ENCODE measurements around the gene MALT1.

MALT1 gene

GRCh38 chr18:58692422-58693185 is 21.3 kb downstream of the MALT1 start:
- no peak for DNase-seq (ENCODE audit: extremely low read depth, low read depth)
- TF ChIP-seq CTCF (IDR thresholded peaks at IDR 0.05; ENCODE audit: low read depth, low read length) = no peak

- DNase-seq (ENCODE audit: extremely low read depth, low read depth) = no peak
- TF ChIP-seq CTCF (IDR thresholded peaks at IDR 0.05; ENCODE audit: low read depth, low read length) = no peak
Measured at GRCh38 chr18:58694221-58694620, 23.0 kb downstream of the MALT1 start.

GRCh38 chr18:58694720-58695468 is 23.6 kb downstream of the MALT1 start:
- no peak for DNase-seq (ENCODE audit: extremely low read depth, low read depth)
- no peak for TF ChIP-seq CTCF (IDR thresholded peaks at IDR 0.05; ENCODE audit: low read depth, low read length)

GRCh38 chr18:58695772-58696171 is 24.5 kb downstream of the MALT1 start:
- no peak for DNase-seq (ENCODE audit: extremely low read depth, low read depth)
- no peak for TF ChIP-seq CTCF (IDR thresholded peaks at IDR 0.05; ENCODE audit: low read depth, low read length)

GRCh38 chr18:58697146-58697545 is 25.9 kb downstream of the MALT1 start:
- DNase-seq (ENCODE audit: extremely low read depth, low read depth) = no peak
- TF ChIP-seq CTCF (IDR thresholded peaks at IDR 0.05; ENCODE audit: low read depth, low read length) = no peak

- no peak for TF ChIP-seq CTCF (IDR thresholded peaks at IDR 0.05; ENCODE audit: low read depth, low read length)
- no peak for DNase-seq (ENCODE audit: extremely low read depth, low read depth)
Measured at GRCh38 chr18:58698701-58699193, 27.5 kb downstream of the MALT1 start.

GRCh38 chr18:58699551-58699950 is 28.3 kb downstream of the MALT1 start:
- no peak for DNase-seq (ENCODE audit: extremely low read depth, low read depth)
- no peak for TF ChIP-seq CTCF (IDR thresholded peaks at IDR 0.05; ENCODE audit: low read depth, low read length)

All from AG09319 (cell line).